Activated B cell treated with CpG ODN at 0.5 μM for 24 hours (primary cell): ENCODE measurements around the gene NIPBL. TPM values are rescaled to one million over a fixed set of nuclear protein-coding genes. Genes with fewer than 3 reads are reported as not detected.
"Not testable (repeated sequence)": the region's sequence is repeated elsewhere in the genome, so short reads cannot be mapped to it uniquely, and the experiment has no call there.

ENCODE experiments used
- ATAC-seq: fragments of 200-7000 bp; cut with Tn5 transposase; one replicate; pipeline ENCODE4 v1.10.0; 2021; ENCODE audit warnings: low read depth, mild to moderate bottlenecking, moderate library complexity
- CTCF ChIA-PET: fragments of 350-600 bp; sonication (Branson Sonifier 250); formaldehyde crosslinking; loops from one replicate; lab custom pipeline; 2021; ENCODE audit warnings: antibody characterized with exemption; lab: Charles Lee
- POLR2A ChIA-PET: fragments of 350-600 bp; sonication (Branson Sonifier 250); formaldehyde crosslinking; loops from one replicate; lab custom pipeline; 2021; ENCODE audit warnings: antibody characterized with exemption; lab: Charles Lee
- DNase-seq: peaks from one replicate; pipeline ENCODE4 v3.0.0; 2022
- H3K27ac Mint-ChIP-seq: one replicate; pipeline ENCODE4 v1.8.0; 2020; ENCODE audit warnings: mixed read lengths
- H3K27me3 Mint-ChIP-seq: one replicate; pipeline ENCODE4 v1.8.0; 2021; ENCODE audit warnings: mixed read lengths
- H3K36me3 Mint-ChIP-seq: one replicate; pipeline ENCODE4 v1.8.0; 2021; ENCODE audit warnings: low read depth, mixed read lengths
- H3K4me1 Mint-ChIP-seq: one replicate; pipeline ENCODE4 v1.8.0; 2021; ENCODE audit warnings: mixed read lengths
- H3K4me3 Mint-ChIP-seq: one replicate; pipeline ENCODE4 v1.8.0; 2020; ENCODE audit warnings: mild to moderate bottlenecking, mixed read lengths
- H3K9me3 Mint-ChIP-seq: one replicate; pipeline ENCODE4 v1.8.0; 2020; ENCODE audit warnings: mixed read lengths
- CTCF ChIP-seq: fragments of 200-600 bp; IDR thresholded peaks from one replicate; pipeline ENCODE4 v1.8.0; 2022; ENCODE audit warnings: antibody characterized with exemption, mild to moderate bottlenecking
- intact Hi-C: fragments of 100-400 bp; cut with micrococcal nuclease; formaldehyde crosslinking; loops from one replicate; pipeline ENCODE4 v1.15.1; 2024
- total RNA-seq: library from RNA; stranded (reverse); gene quantifications from 2 replicates; pipeline ENCODE4 v1.2.3, GENCODE V29; 2022

NIPBL gene
- total RNA-seq, 1 donor from 2014 or later, result 82.5 TPM

- Mint-ChIP-seq H3K36me3 (peaks cover 27% of the 10 kb centered on the region), H3K4me3 (peak overlapping the region; percentile 0), H3K9me3 (peaks cover 1% of the 10 kb centered on the region), H3K27ac (no peak overlapping the region), H3K27me3 (no peaks in the 10 kb centered on the region), H3K4me1 (peaks cover 62% of the 10 kb centered on the region)
- ChIA-PET POLR2A (no interaction called here), CTCF (no interaction called here)
- TF ChIP-seq CTCF, result no peak
- no peak for DNase-seq
- intact Hi-C loops, result loop anchor here (5.0 kb wide), 1 partner anchor 35 kb away; no protein-coding TSS in a partner anchor
- ATAC-seq, result peak; percentile 10
Observed at GRCh38 chr5:36887532-36887931, 11.0 kb downstream of the NIPBL start.

GRCh38 chr5:36888303-36888702 is 11.7 kb downstream of the NIPBL start:
- POLR2A ChIA-PET, result no interaction called here

GRCh38 chr5:36889264-36889663 is 12.7 kb downstream of the NIPBL start:
- no peak for TF ChIP-seq CTCF
- peaks cover 1% of the 10 kb centered on the region for H3K9me3 Mint-ChIP-seq
- CTCF ChIA-PET, result no interaction called here
- H3K36me3 Mint-ChIP-seq, result peaks cover 27% of the 10 kb centered on the region
- H3K4me1 Mint-ChIP-seq, result peaks cover 67% of the 10 kb centered on the region
- H3K27ac Mint-ChIP-seq, result no peak overlapping the region
- no peak overlapping the region for H3K4me3 Mint-ChIP-seq
- H3K27me3 Mint-ChIP-seq, result no peaks in the 10 kb centered on the region
- no peak for DNase-seq
- no peak for ATAC-seq
- POLR2A ChIA-PET, result no interaction called here
- intact Hi-C loops, result loop anchor here (5.0 kb wide), 1 partner anchor 33 kb away; no protein-coding TSS in a partner anchor

More at GRCh38 chr5:36888303-36888702, 11.7 kb downstream of the NIPBL start:
- Mint-ChIP-seq H3K9me3 (peaks cover 1% of the 10 kb centered on the region), H3K36me3 (peaks cover 29% of the 10 kb centered on the region), H3K4me1 (peaks cover 64% of the 10 kb centered on the region), H3K27ac (no peak overlapping the region), H3K27me3 (no peaks in the 10 kb centered on the region), H3K4me3 (no peak overlapping the region)
- intact Hi-C loops, result loop anchor here (5.0 kb wide), 1 partner anchor 34 kb away; no protein-coding TSS in a partner anchor
- ATAC-seq (no peak), DNase-seq (no peak)
- CTCF ChIA-PET, result no interaction called here
- TF ChIP-seq CTCF, result no peak

GRCh38 chr5:36891266-36891665 is 14.7 kb downstream of the NIPBL start:
- Mint-ChIP-seq H3K27ac (no peak overlapping the region), H3K36me3 (peaks cover 20% of the 10 kb centered on the region), H3K4me3 (no peak overlapping the region), H3K9me3 (peaks cover 1% of the 10 kb centered on the region), H3K27me3 (no peaks in the 10 kb centered on the region), H3K4me1 (peaks cover 70% of the 10 kb centered on the region)
- ChIA-PET POLR2A (no interaction called here), CTCF (no interaction called here)
- TF ChIP-seq CTCF, result no peak
- intact Hi-C loops, result loop anchor here (2.0 kb wide), 1 partner anchor 16 kb away; no protein-coding TSS in a partner anchor
- no peak for ATAC-seq
- no peak for DNase-seq

- CTCF ChIA-PET, result not testable (repeated sequence)
Observed at GRCh38 chr5:36892085-36892830, 15.7 kb downstream of the NIPBL start.

More at GRCh38 chr5:36892085-36892830, 15.7 kb downstream of the NIPBL start:
- POLR2A ChIA-PET, ATAC-seq, H3K27ac Mint-ChIP-seq, H3K4me3 Mint-ChIP-seq, H3K9me3 Mint-ChIP-seq, DNase-seq, intact Hi-C loops, H3K27me3 Mint-ChIP-seq: not testable (repeated sequence)
- Mint-ChIP-seq H3K4me1 (peaks cover 66% of the 10 kb centered on the region), H3K36me3 (peaks cover 17% of the 10 kb centered on the region)
